ENCODE measurements around the gene SCT.

SCT gene

GRCh38 chr11:612201-612960 lies 14.6 kb downstream of the SCT start:
- peaks cover 5% of the 10 kb centered on the region; the same call in 1 of the 2 replicates for H3K79me2 ChIP-seq (ENCODE audit: low read length)
- no peak overlapping the region for H3K4me3 ChIP-seq (ENCODE audit: low read length)
- H3K27ac ChIP-seq (ENCODE audit: low read length) = no peak overlapping the region
- H3K36me3 ChIP-seq (replicated peaks; ENCODE audit: low read depth, low read length) = peaks cover 50% of the 10 kb centered on the region
- no peak overlapping the region for H3K4me2 ChIP-seq (ENCODE audit: low read length)
- H3K4me1 ChIP-seq (ENCODE audit: low read length) = peaks cover 20% of the 10 kb centered on the region
- H3K9ac ChIP-seq (ENCODE audit: low read length) = no peak overlapping the region
- H4K20me1 ChIP-seq (ENCODE audit: insufficient read depth, low read length) = peaks cover 20% of the 10 kb centered on the region
- no peak for TF ChIP-seq EZH2phosphoT487 (IDR thresholded peaks at IDR 0.05; ENCODE audit: low read depth)
- TF ChIP-seq CTCF (IDR thresholded peaks at IDR 0.05; ENCODE audit: low read depth, low read length) = no peak
- H3K27me3 ChIP-seq (ENCODE audit: low read depth, low read length) = no peaks in the 10 kb centered on the region
- H2AFZ ChIP-seq (ENCODE audit: low read depth, low read length) = no peak overlapping the region
- no peaks in the 10 kb centered on the region for H3K9me3 ChIP-seq (ENCODE audit: insufficient read depth, low read length)

GRCh38 chr11:611001-611996 lies 15.7 kb downstream of the SCT start:
- no peaks in the 10 kb centered on the region for H3K27me3 ChIP-seq (ENCODE audit: low read depth, low read length)
- no peak overlapping the region for H3K27ac ChIP-seq (ENCODE audit: low read length)
- H4K20me1 ChIP-seq (ENCODE audit: insufficient read depth, low read length) = peaks cover 20% of the 10 kb centered on the region
- H3K9me3 ChIP-seq (ENCODE audit: insufficient read depth, low read length) = no peaks in the 10 kb centered on the region
- H2AFZ ChIP-seq (ENCODE audit: low read depth, low read length) = no peak overlapping the region
- H3K4me2 ChIP-seq (ENCODE audit: low read length) = no peak overlapping the region
- H3K4me3 ChIP-seq (ENCODE audit: low read length) = no peak overlapping the region
- H3K9ac ChIP-seq (ENCODE audit: low read length) = no peak overlapping the region
- peaks cover 5% of the 10 kb centered on the region; the same call in 1 of the 2 replicates for H3K79me2 ChIP-seq (ENCODE audit: low read length)
- peaks cover 12% of the 10 kb centered on the region for H3K4me1 ChIP-seq (ENCODE audit: low read length)
- peaks cover 56% of the 10 kb centered on the region for H3K36me3 ChIP-seq (replicated peaks; ENCODE audit: low read depth, low read length)
- TF ChIP-seq EZH2phosphoT487 (IDR thresholded peaks at IDR 0.05; ENCODE audit: low read depth) (no peak), CTCF (IDR thresholded peaks at IDR 0.05; ENCODE audit: low read depth, low read length) (no peak)

- H3K4me2 ChIP-seq (ENCODE audit: low read length) = no peak overlapping the region
- peaks cover 9% of the 10 kb centered on the region for H3K4me1 ChIP-seq (ENCODE audit: low read length)
- no peak overlapping the region for H2AFZ ChIP-seq (ENCODE audit: low read depth, low read length)
- no peak overlapping the region for H3K27ac ChIP-seq (ENCODE audit: low read length)
- H3K9ac ChIP-seq (ENCODE audit: low read length) = no peak overlapping the region
- no peak overlapping the region for H3K4me3 ChIP-seq (ENCODE audit: low read length)
- H4K20me1 ChIP-seq (ENCODE audit: insufficient read depth, low read length) = peaks cover 20% of the 10 kb centered on the region
- H3K9me3 ChIP-seq (ENCODE audit: insufficient read depth, low read length) = no peaks in the 10 kb centered on the region
- peaks cover 4% of the 10 kb centered on the region; the same call in 1 of the 2 replicates for H3K79me2 ChIP-seq (ENCODE audit: low read length)
- TF ChIP-seq CTCF (IDR thresholded peaks at IDR 0.05; ENCODE audit: low read depth, low read length) (no peak), EZH2phosphoT487 (IDR thresholded peaks at IDR 0.05; ENCODE audit: low read depth) (no peak)
- H3K27me3 ChIP-seq (ENCODE audit: low read depth, low read length) = no peaks in the 10 kb centered on the region
- H3K36me3 ChIP-seq (replicated peaks; ENCODE audit: low read depth, low read length) = peaks cover 60% of the 10 kb centered on the region
These were observed 16.7 kb downstream of the SCT start for GRCh38 chr11:610146-610801.

Measured in OCI-LY3 (cell line).